IPS-20b (cell line): ENCODE results near the gene APOE.
"Not testable (repeated sequence)": the region's sequence is repeated elsewhere in the genome, so short reads cannot be mapped to it uniquely, and the experiment has no call there.

Experiments used
- H3K27ac ChIP-seq: one replicate; pipeline ENCODE4 v1.5.1; 2013; ENCODE audit warnings: low read length
- H3K27me3 ChIP-seq: 2 replicates; pipeline ENCODE4 v1.6.1; 2013; ENCODE audit warnings: mild to moderate bottlenecking, low read length, inconsistent platforms; ENCODE audit not compliant: insufficient read depth
- H3K36me3 ChIP-seq: 2 replicates; pipeline ENCODE4 v1.6.1; 2013; ENCODE audit warnings: low read depth, mild to moderate bottlenecking, inconsistent platforms, low read length, moderate library complexity; ENCODE audit not compliant: insufficient read depth
- H3K4me1 ChIP-seq: 2 replicates; pipeline ENCODE4 v1.6.1; 2013; ENCODE audit warnings: mild to moderate bottlenecking, control low read depth, inconsistent platforms, low read length, moderate library complexity; ENCODE audit not compliant: insufficient read depth
- H3K4me3 ChIP-seq: 2 replicates; pipeline ENCODE4 v1.5.1; 2013; ENCODE audit warnings: mild to moderate bottlenecking, low read length, inconsistent platforms
- H3K9ac ChIP-seq: 2 replicates; pipeline ENCODE4 v1.6.1; 2013; ENCODE audit warnings: low read depth, mild to moderate bottlenecking, inconsistent platforms, low read length, moderate library complexity
- H3K9me3 ChIP-seq: 2 replicates; pipeline ENCODE4 v1.6.1; 2013; ENCODE audit warnings: mild to moderate bottlenecking, low read depth, low read length, inconsistent platforms; ENCODE audit not compliant: insufficient read depth

APOE gene

GRCh38 chr19:44913512-44914432, 8.2 kb downstream of the APOE start:
- Histone ChIP-seq H3K4me3 (peak overlapping the region; percentile 84), H3K9ac (peak overlapping the region; percentile 91)
- not testable (repeated sequence) for H3K27ac ChIP-seq, H3K9me3 ChIP-seq, H3K36me3 ChIP-seq, H3K27me3 ChIP-seq, H3K4me1 ChIP-seq

GRCh38 chr19:44914433-44915206, 9.0 kb downstream of the APOE start, which contains the start of gene APOC1:
Gene APOC1, plus strand, starts transcription at chr19:44914608. Its CDS starts 284 bp downstream, at chr19:44914892.
- not testable (repeated sequence) for H3K36me3 ChIP-seq, H3K27me3 ChIP-seq, H3K9me3 ChIP-seq, H3K4me1 ChIP-seq
- Histone ChIP-seq H3K27ac (peak within 1 kb of the TSS; percentile 85), H3K9ac (peak within 1 kb of the TSS; percentile 91), H3K4me3 (peak within 1 kb of the TSS; percentile 84)

GRCh38 chr19:44924243-44924725, 18.7 kb downstream of the APOE start:
- no peaks in the 10 kb centered on the region for H3K36me3 ChIP-seq

GRCh38 chr19:44925114-44925891, 19.7 kb downstream of the APOE start:
- H3K36me3 ChIP-seq, result no peaks in the 10 kb centered on the region
- no peak overlapping the region for H3K4me3 ChIP-seq
- H3K27ac ChIP-seq, result no peak overlapping the region
- no peaks in the 10 kb centered on the region for H3K4me1 ChIP-seq
- H3K9ac ChIP-seq, result no peak overlapping the region
- peaks cover 7% of the 10 kb centered on the region; the same call in 1 of the 2 replicates for H3K27me3 ChIP-seq
- H3K9me3 ChIP-seq, result no peaks in the 10 kb centered on the region

More at GRCh38 chr19:44924243-44924725, 18.7 kb downstream of the APOE start:
- H3K4me1 ChIP-seq, result no peaks in the 10 kb centered on the region
- H3K9ac ChIP-seq, result no peak overlapping the region
- no peaks in the 10 kb centered on the region for H3K9me3 ChIP-seq
- H3K27me3 ChIP-seq, result peaks cover 7% of the 10 kb centered on the region; the same call in 1 of the 2 replicates
- H3K27ac ChIP-seq, result no peak overlapping the region
- no peak overlapping the region for H3K4me3 ChIP-seq

- H3K4me1 ChIP-seq, H3K9me3 ChIP-seq, H3K27me3 ChIP-seq, H3K36me3 ChIP-seq, H3K9ac ChIP-seq, H3K27ac ChIP-seq: not testable (repeated sequence)
- H3K4me3 ChIP-seq, result peak overlapping the region; percentile 21; the same call in 1 of the 2 replicates
These were observed 20.9 kb downstream of the APOE start for GRCh38 chr19:44926245-44927077.

- no peak overlapping the region for H3K4me3 ChIP-seq
- no peak overlapping the region for H3K27ac ChIP-seq
- peaks cover 7% of the 10 kb centered on the region; the same call in 1 of the 2 replicates for H3K27me3 ChIP-seq
- H3K9me3 ChIP-seq, result no peaks in the 10 kb centered on the region
- no peaks in the 10 kb centered on the region for H3K36me3 ChIP-seq
- no peaks in the 10 kb centered on the region for H3K4me1 ChIP-seq
- H3K9ac ChIP-seq, result no peak overlapping the region
These were observed 22.1 kb downstream of the APOE start for GRCh38 chr19:44927746-44928145.

- Histone ChIP-seq H3K27ac (no peak overlapping the region), H3K4me1 (no peaks in the 10 kb centered on the region), H3K9ac (no peak overlapping the region), H3K4me3 (no peak overlapping the region), H3K36me3 (no peaks in the 10 kb centered on the region), H3K9me3 (no peaks in the 10 kb centered on the region), H3K27me3 (peaks cover 7% of the 10 kb centered on the region; the same call in 1 of the 2 replicates)
These were observed 24.5 kb downstream of the APOE start for GRCh38 chr19:44930088-44930487.

- Histone ChIP-seq H3K36me3 (no peaks in the 10 kb centered on the region), H3K9me3 (no peaks in the 10 kb centered on the region), H3K4me1 (no peaks in the 10 kb centered on the region), H3K9ac (no peak overlapping the region), H3K4me3 (no peak overlapping the region), H3K27ac (no peak overlapping the region), H3K27me3 (no peaks in the 10 kb centered on the region)
These were observed 25.9 kb downstream of the APOE start for GRCh38 chr19:44931541-44931940.

GRCh38 chr19:44939668-44940067, 34.1 kb downstream of the APOE start:
- no peaks in the 10 kb centered on the region for H3K36me3 ChIP-seq
- H3K4me3 ChIP-seq, result no peak overlapping the region
- no peak overlapping the region for H3K9ac ChIP-seq
- no peaks in the 10 kb centered on the region for H3K27me3 ChIP-seq
- H3K4me1 ChIP-seq, result no peaks in the 10 kb centered on the region
- no peaks in the 10 kb centered on the region for H3K9me3 ChIP-seq
- no peak overlapping the region for H3K27ac ChIP-seq

- Histone ChIP-seq H3K9ac (no peak within 1 kb of the TSS), H3K4me3 (no peak within 1 kb of the TSS), H3K36me3 (no peaks in the 10 kb centered on the region), H3K27me3 (no peaks in the 10 kb centered on the region), H3K4me1 (no peaks in the 10 kb centered on the region), H3K9me3 (no peaks in the 10 kb centered on the region), H3K27ac (no peak within 1 kb of the TSS)
These were observed 36.5 kb downstream of the APOE start, which contains the start of gene APOC4 for GRCh38 chr19:44942067-44942571. Gene APOC4, plus strand, starts transcription at chr19:44942237. Its CDS starts 41 bp downstream, at chr19:44942278.
